Measurements from ENCODE around the gene ZKSCAN3. TPM values are rescaled to one million over a fixed set of nuclear protein-coding genes. Genes with fewer than 3 reads are reported as not detected.

Gene ZKSCAN3
- total RNA-seq, 1 donor from 2014 or later: 7.3 TPM

GRCh38 chr6:28408076-28408802 is 58.5 kb downstream of the ZKSCAN3 start:
- Mint-ChIP-seq H3K9me3 (ENCODE audit: unreplicated experiment) (peaks cover 12% of the 10 kb centered on the region), H3K4me3 (ENCODE audit: unreplicated experiment) (no peak overlapping the region), H3K4me1 (ENCODE audit: unreplicated experiment) (no peaks in the 10 kb centered on the region), H3K36me3 (ENCODE audit: unreplicated experiment) (no peaks in the 10 kb centered on the region), H3K27me3 (ENCODE audit: unreplicated experiment) (peaks cover 52% of the 10 kb centered on the region), H3K27ac (ENCODE audit: unreplicated experiment) (no peak overlapping the region)
- TF ChIP-seq, protein P1, sequence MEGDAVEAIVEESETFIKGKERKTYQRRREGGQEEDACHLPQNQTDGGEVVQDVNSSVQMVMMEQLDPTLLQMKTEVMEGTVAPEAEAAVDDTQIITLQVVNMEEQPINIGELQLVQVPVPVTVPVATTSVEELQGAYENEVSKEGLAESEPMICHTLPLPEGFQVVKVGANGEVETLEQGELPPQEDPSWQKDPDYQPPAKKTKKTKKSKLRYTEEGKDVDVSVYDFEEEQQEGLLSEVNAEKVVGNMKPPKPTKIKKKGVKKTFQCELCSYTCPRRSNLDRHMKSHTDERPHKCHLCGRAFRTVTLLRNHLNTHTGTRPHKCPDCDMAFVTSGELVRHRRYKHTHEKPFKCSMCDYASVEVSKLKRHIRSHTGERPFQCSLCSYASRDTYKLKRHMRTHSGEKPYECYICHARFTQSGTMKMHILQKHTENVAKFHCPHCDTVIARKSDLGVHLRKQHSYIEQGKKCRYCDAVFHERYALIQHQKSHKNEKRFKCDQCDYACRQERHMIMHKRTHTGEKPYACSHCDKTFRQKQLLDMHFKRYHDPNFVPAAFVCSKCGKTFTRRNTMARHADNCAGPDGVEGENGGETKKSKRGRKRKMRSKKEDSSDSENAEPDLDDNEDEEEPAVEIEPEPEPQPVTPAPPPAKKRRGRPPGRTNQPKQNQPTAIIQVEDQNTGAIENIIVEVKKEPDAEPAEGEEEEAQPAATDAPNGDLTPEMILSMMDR (IDR thresholded peaks at IDR 0.05): no peak
- DNase-seq (ENCODE audit: extremely low spot score, unreplicated experiment): no peak

DNA sequence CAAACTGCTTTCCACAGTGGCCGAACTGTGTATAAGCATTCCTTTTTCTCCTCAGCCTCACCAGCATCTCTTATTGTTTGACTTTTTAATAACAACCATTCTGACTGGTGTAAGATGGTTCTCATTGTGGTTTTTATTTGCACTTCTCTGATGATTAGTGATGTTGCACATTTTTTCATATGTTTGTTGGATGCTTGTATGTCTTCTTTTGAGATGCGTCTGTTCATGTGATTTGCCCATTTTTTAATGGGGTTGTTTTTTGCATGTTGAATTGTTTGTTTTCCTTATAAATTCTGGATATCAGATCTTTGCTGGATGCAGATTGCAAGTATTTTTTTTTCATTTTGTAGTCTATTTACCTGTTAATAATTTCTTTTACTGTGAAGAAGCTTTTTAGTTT is 61.0 kb downstream of the ZKSCAN3 start:
- Mint-ChIP-seq H3K36me3 (ENCODE audit: unreplicated experiment) (no peaks in the 10 kb centered on the region), H3K4me3 (ENCODE audit: unreplicated experiment) (no peak overlapping the region), H3K27ac (ENCODE audit: unreplicated experiment) (no peak overlapping the region), H3K9me3 (ENCODE audit: unreplicated experiment) (peaks cover 12% of the 10 kb centered on the region), H3K27me3 (ENCODE audit: unreplicated experiment) (peaks cover 38% of the 10 kb centered on the region), H3K4me1 (ENCODE audit: unreplicated experiment) (no peaks in the 10 kb centered on the region)
- TF ChIP-seq, protein P1 (IDR thresholded peaks at IDR 0.05): no peak
- no peak for DNase-seq (ENCODE audit: extremely low spot score, unreplicated experiment)

DNA sequence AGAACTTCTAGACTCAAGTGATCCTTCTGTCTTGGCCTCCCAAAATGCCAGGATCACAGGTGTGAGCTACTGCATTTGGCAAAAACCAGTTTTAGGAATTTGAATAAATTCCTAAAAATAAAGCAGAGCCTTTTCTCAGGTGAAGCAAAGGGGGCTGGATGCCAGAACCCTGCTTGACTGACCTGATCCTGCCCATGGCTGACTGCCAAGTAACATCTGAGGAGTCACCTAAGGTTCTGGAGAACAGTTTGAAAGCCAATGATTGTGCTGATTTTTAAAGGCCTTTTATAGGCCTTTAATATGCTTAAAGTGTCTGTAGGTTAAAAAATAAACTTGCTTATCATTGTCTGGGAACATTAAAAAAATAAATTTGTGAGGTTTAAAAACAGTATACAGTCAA is 63.9 kb downstream of the ZKSCAN3 start:
- Mint-ChIP-seq H3K27ac (ENCODE audit: unreplicated experiment) (no peak overlapping the region), H3K36me3 (ENCODE audit: unreplicated experiment) (no peaks in the 10 kb centered on the region), H3K4me1 (ENCODE audit: unreplicated experiment) (no peaks in the 10 kb centered on the region), H3K27me3 (ENCODE audit: unreplicated experiment) (peaks cover 17% of the 10 kb centered on the region), H3K4me3 (ENCODE audit: unreplicated experiment) (no peak overlapping the region), H3K9me3 (ENCODE audit: unreplicated experiment) (peaks cover 12% of the 10 kb centered on the region)
- TF ChIP-seq, protein P1 (IDR thresholded peaks at IDR 0.05): no peak
- no peak for DNase-seq (ENCODE audit: extremely low spot score, unreplicated experiment)

Other genes starting within 250 kb of the ZKSCAN3 start
- gene ZSCAN16, start 225.3 kb upstream of the ZKSCAN3 start, total RNA-seq: 4.8 and 5.1 TPM in 2 replicates
- 34.7 and 36.3 TPM in 2 replicates for gene ZKSCAN8, start 208.1 kb upstream of the ZKSCAN3 start, total RNA-seq
- 14.9 and 16.7 TPM in 2 replicates for gene ZSCAN9, start 124.7 kb upstream of the ZKSCAN3 start, total RNA-seq
- gene ZKSCAN4, start 97.7 kb upstream of the ZKSCAN3 start, total RNA-seq: 7.2 and 8.0 TPM in 2 replicates
- gene NKAPL, start 90.7 kb upstream of the ZKSCAN3 start, total RNA-seq: not detected in 2 replicates
- gene ZSCAN26, start 82.8 kb upstream of the ZKSCAN3 start, total RNA-seq: 17.5 and 19.8 TPM in 2 replicates
- gene PGBD1, start 68.4 kb upstream of the ZKSCAN3 start, total RNA-seq: 7.6 and 7.8 TPM in 2 replicates
- gene ZSCAN31, start 13.8 kb upstream of the ZKSCAN3 start, total RNA-seq: 4.1 and 6.2 TPM in 2 replicates
- gene ZSCAN12, start 49.8 kb downstream of the ZKSCAN3 start, total RNA-seq: 4.5 and 5.7 TPM in 2 replicates
- 5.4 and 6.0 TPM in 2 replicates for gene ZSCAN23, start 93.5 kb downstream of the ZKSCAN3 start, total RNA-seq
- gene GPX6, start 165.8 kb downstream of the ZKSCAN3 start, total RNA-seq: not detected in 2 replicates
- gene GPX5, start 175.9 kb downstream of the ZKSCAN3 start, total RNA-seq: not detected in 2 replicates